K562 (cell line): Measurements from ENCODE around the gene WDR20. TPM values are rescaled to one million over a fixed set of nuclear protein-coding genes. Genes with fewer than 3 reads are reported as not detected.

Experiments used
- IRF2 ChIP-seq: sonication (generic); formaldehyde crosslinking; IDR thresholded peaks from 2 replicates; pipeline ENCODE4 v1.8.1; 2022; ENCODE audit warnings: mild to moderate bottlenecking, missing genetic modification reagents
- KDM2B ChIP-seq: fragments of 250-450 bp; sonication (Bioruptor Pico); IDR thresholded peaks from 2 replicates; pipeline ENCODE4 v1.8.0; 2021; ENCODE audit warnings: mild to moderate bottlenecking, moderate library complexity
- MITF ChIP-seq: IDR thresholded peaks from 2 replicates; pipeline ENCODE4 v1.6.1; 2014; ENCODE audit warnings: antibody characterized with exemption
- ZBTB11 ChIP-seq, 3 experiments: fragments of 200-800 bp in 1 of 3; fragments of 250-450 bp in 1 of 3; fragments of 450-650 bp in 1 of 3; sonication (Bioruptor Pico) in 1 of 3; sonication (Bioruptor generic) in 1 of 3; formaldehyde crosslinking in 1 of 3; IDR thresholded peaks; 2 replicates each; pipeline versions ENCODE4 v1.6.1 to v1.8.0; 2016 to 2022; ENCODE audit warnings: mild to moderate bottlenecking in 2 of 3, missing genetic modification characterization in 2 of 3, missing compliant biosample characterization in 1 of 3, moderate library complexity in 1 of 3
- polyA plus RNA-seq, 8 experiments: library from polyadenylated mRNA; depleted of rRNA in 4 of 8; stranded (reverse) in 5 of 8; unstranded in 3 of 8; fragments of >200 nt; fragmentation: Nextera tagmentation in 2 of 8; fragmentation: Illumina TruSeq in 1 of 8; extraction: Ambion mirVana in 2 of 8; extraction: Trizol in 1 of 8; gene quantifications; 2 replicates each; pipeline versions ENCODE4 v1.2.1 to v1.2.3, GENCODE V29; 2011 to 2014; ENCODE audit warnings: inconsistent platforms in 1 of 8, missing spikeins in 1 of 8
- total RNA-seq, 7 experiments: library from RNA; depleted of rRNA in 6 of 7; stranded (reverse); fragments of >200 nt in 6 of 7; fragmentation: Illumina TruSeq in 2 of 7; extraction: Trizol in 2 of 7; gene quantifications; 2 replicates each; pipeline versions ENCODE4 v1.2.1 to v1.2.3, GENCODE V29; 2011 to 2021; ENCODE audit warnings: low replicate concordance in 1 of 7
- TF ChIP-seq, protein P1 (sequence below): fragments of 450-650 bp; formaldehyde crosslinking; IDR thresholded peaks from 2 replicates; pipeline ENCODE4 v1.4.0; 2020; ENCODE audit warnings: mild to moderate bottlenecking, moderate library complexity

WDR20 gene
- total and polyA plus RNA-seq, 9 of the 15 experiments (the other 6 are each of a cell fraction or from before 2014, with no cell fraction given), result 7.0 to 15.3 (median 11.8) TPM

DNA sequence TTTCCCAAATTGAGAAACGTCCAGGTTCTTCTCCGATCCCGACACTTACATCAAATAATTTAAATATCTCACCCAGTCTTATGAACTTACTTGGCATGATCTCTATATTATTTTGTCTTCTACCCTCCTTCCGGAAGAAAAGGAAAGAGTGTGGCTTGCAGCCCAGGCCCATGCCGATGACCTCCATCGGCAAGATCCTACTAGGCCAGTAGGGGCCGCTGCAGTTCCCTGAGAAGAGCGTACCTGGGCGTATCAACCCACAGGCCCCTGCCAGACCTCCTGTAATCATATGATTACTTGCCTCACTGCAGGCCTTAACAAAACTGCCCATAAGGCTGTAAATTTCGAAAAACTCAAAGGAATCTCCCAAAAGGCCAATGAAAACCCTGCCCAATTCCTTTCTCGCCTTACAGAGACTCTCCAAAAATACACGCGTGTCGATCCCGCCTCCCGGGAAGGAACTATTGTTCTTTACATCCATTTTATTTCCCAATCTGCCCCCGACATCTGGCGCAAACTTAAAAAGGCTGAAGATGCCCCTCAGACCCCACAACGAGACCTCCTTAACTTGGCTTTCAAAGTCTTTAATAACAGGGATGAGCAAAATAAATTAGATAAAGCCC is 95.7 kb downstream of the WDR20 start (continued):
- TF ChIP-seq KDM2B (no peak), MITF (0 out of 2 replicates have a peak, but pooled peaks have one; percentile 46), ZBTB11 (CRISPR knock-in tag; IDR thresholded peaks at IDR 0.05) (no peak), IRF2 (CRISPR knock-in tag) (no peak)
- TF ChIP-seq, protein P1, sequence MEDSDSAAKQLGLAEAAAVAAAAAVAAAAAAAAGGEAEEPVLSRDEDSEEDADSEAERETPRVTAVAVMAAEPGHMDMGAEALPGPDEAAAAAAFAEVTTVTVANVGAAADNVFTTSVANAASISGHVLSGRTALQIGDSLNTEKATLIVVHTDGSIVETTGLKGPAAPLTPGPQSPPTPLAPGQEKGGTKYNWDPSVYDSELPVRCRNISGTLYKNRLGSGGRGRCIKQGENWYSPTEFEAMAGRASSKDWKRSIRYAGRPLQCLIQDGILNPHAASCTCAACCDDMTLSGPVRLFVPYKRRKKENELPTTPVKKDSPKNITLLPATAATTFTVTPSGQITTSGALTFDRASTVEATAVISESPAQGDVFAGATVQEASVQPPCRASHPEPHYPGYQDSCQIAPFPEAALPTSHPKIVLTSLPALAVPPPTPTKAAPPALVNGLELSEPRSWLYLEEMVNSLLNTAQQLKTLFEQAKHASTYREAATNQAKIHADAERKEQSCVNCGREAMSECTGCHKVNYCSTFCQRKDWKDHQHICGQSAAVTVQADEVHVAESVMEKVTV, result 0 out of 2 replicates have a peak, but pooled peaks have one; percentile 20
